ENCODE measurements around the gene CALD1. TPM values are rescaled to one million over a fixed set of nuclear protein-coding genes. Genes with fewer than 3 reads are reported as not detected.

Gene CALD1, protein sequence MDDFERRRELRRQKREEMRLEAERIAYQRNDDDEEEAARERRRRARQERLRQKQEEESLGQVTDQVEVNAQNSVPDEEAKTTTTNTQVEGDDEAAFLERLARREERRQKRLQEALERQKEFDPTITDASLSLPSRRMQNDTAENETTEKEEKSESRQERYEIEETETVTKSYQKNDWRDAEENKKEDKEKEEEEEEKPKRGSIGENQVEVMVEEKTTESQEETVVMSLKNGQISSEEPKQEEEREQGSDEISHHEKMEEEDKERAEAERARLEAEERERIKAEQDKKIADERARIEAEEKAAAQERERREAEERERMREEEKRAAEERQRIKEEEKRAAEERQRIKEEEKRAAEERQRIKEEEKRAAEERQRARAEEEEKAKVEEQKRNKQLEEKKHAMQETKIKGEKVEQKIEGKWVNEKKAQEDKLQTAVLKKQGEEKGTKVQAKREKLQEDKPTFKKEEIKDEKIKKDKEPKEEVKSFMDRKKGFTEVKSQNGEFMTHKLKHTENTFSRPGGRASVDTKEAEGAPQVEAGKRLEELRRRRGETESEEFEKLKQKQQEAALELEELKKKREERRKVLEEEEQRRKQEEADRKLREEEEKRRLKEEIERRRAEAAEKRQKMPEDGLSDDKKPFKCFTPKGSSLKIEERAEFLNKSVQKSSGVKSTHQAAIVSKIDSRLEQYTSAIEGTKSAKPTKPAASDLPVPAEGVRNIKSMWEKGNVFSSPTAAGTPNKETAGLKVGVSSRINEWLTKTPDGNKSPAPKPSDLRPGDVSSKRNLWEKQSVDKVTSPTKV
- 352 TPM for total RNA-seq

DNA sequence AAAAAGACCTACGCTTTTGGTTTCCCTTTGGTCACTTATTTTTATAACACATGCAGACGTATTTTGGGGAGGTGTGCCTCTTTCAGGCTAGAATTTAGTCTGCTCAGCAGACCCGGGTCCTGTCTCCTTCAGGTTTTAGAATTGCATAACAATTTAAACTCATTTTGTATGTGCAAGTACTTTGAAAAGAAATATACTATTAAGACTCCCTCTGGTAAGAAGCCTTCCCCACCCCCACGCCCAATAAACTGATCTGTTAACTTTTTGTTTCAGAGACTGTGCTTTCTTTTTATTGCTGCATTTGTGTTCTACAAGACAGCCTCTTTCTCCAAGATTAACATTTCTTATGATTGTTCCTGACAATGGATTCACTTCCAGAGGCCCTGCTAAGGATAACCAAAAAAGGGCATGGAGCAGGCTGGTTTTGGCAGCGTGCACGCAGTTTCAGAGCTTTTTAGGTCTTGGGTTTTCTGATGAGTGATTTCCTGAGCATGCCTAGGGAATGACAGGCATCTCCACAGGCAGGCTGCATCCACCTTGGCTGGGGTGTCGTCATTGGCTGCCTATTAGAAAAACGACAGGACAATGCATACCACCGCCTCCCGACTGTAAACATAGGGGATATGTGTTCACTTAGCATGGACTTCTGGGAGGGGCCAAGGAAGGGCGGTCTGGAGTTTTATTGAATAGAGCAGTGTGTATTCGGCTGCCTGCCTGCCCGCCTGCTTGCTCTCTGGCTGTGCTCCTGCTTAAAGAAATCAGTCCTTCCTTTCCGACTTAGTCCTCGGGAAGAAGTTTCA, at the start of gene CALD1:
Gene CALD1, plus strand, starts transcription at position 694 of the 800 bp plus-strand sequence. CDS start 88,100 bp downstream, outside the sequence.
- peak within 1 kb of the TSS; percentile 69 to 73 for H3K4me3 ChIP-seq
- intact Hi-C loops (cut with DNase I), result loop anchor here (1.0 to 5.0 kb wide), 3 partner anchors 48 to 87 kb away; no protein-coding TSS in a partner anchor
- TF ChIP-seq, protein P1, sequence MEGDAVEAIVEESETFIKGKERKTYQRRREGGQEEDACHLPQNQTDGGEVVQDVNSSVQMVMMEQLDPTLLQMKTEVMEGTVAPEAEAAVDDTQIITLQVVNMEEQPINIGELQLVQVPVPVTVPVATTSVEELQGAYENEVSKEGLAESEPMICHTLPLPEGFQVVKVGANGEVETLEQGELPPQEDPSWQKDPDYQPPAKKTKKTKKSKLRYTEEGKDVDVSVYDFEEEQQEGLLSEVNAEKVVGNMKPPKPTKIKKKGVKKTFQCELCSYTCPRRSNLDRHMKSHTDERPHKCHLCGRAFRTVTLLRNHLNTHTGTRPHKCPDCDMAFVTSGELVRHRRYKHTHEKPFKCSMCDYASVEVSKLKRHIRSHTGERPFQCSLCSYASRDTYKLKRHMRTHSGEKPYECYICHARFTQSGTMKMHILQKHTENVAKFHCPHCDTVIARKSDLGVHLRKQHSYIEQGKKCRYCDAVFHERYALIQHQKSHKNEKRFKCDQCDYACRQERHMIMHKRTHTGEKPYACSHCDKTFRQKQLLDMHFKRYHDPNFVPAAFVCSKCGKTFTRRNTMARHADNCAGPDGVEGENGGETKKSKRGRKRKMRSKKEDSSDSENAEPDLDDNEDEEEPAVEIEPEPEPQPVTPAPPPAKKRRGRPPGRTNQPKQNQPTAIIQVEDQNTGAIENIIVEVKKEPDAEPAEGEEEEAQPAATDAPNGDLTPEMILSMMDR (IDR thresholded peaks at IDR 0.05), result no peak
- peak; percentile 74 to 97 for DNase-seq (ENCODE audit: low spot score in 2 of 2)
- H3K27ac ChIP-seq, result peak within 1 kb of the TSS; percentile 82 to 94
- no peaks in the 10 kb centered on the region for H3K27me3 ChIP-seq
- H3K36me3 ChIP-seq, result no peaks in the 10 kb centered on the region
- no peaks in the 10 kb centered on the region for H3K9me3 ChIP-seq
- peaks cover 4 to 15% of the 10 kb centered on the region in 2 donors for H3K4me1 ChIP-seq

DNA sequence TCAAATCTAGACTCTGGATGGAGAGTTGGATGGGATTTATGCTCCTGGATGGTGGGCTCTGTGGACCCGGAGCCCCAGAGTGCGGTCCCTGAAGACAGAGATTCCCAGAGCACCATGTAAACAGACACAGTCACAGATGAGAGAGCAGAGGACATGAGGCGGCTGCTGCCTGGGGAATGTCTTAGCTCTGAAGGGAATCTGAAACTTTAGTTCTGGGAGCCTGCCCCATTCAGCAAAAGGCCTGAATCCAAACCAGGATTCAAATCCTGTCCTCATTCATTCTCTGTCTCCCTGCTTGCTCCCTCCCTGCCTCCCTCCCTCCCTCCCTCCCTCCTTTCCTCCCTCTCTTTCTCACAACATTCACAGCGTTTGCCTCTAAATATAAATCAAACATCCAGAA, 49.5 kb upstream of the CALD1 start:
- Histone ChIP-seq H3K4me3 (peak overlapping the region; percentile 14 to 19), H3K4me1 (peaks cover 9 to 43% of the 10 kb centered on the region in 2 donors), H3K27ac (peak overlapping the region; percentile 88 to 92), H3K9me3 (no peaks in the 10 kb centered on the region), H3K27me3 (no peaks in the 10 kb centered on the region), H3K36me3 (no peaks in the 10 kb centered on the region)
- TF ChIP-seq, protein P1 (IDR thresholded peaks at IDR 0.05), result no peak
- intact Hi-C loops (cut with DNase I), result loop anchor here (2.0 kb wide), 1 partner anchor 49 kb away; the partner anchor contains the start of gene CALD1
- no peak for DNase-seq (ENCODE audit: low spot score in 2 of 2)

DNA sequence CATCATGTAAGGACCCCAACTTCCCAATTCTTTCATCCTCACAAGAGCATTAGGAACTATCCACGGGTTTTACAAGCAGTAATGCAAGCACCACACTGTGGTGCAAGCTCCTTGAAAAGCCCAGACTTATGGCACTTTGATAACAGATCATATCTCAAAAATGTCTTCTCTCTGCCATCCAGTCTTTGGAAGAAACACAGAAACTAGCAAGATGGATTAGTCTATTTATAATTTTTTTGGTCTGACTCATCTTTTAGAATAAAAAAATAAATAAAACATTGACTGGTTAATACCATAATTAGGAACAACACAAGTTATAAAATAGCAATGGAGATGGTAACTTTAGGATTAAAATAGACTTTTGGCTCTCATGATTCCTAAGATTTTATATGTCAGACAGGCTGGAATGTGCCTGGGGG, 49.0 kb upstream of the CALD1 start:
- intact Hi-C loops (cut with DNase I), result loop anchor here (2.0 kb wide), 1 partner anchor 48 kb away; the partner anchor contains the start of gene CALD1
- peak overlapping the region; percentile 88 to 92 for H3K27ac ChIP-seq
- H3K4me3 ChIP-seq, result peak overlapping the region in 1 of 2 donors; percentile 19
- H3K9me3 ChIP-seq, result no peaks in the 10 kb centered on the region
- peaks cover 9 to 42% of the 10 kb centered on the region in 2 donors for H3K4me1 ChIP-seq
- DNase-seq (ENCODE audit: low spot score in 2 of 2), result no peak
- H3K36me3 ChIP-seq, result no peaks in the 10 kb centered on the region
- no peaks in the 10 kb centered on the region for H3K27me3 ChIP-seq
- TF ChIP-seq, protein P1 (IDR thresholded peaks at IDR 0.05), result no peak

DNA sequence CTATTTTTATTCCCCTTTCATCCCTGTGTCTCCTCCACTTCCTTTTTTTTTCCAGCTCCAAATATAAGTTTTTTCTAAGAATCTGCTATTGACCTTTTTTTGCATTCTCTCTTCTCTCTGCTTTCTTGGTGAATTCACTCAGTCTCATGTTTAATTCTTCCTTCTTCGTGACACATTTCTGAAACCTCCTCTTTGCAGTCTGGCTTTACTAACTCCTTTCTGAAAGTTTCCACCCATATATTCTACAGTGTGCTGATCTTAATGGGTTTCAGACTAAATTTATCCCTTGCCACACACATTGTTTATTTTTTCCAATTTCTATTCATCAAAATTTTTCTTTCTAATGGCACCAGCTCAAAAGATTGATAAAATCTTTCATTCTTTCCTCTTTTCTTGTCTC, 47.8 kb upstream of the CALD1 start:
- Histone ChIP-seq H3K36me3 (no peaks in the 10 kb centered on the region), H3K27ac (peak overlapping the region; percentile 88 to 92), H3K9me3 (no peaks in the 10 kb centered on the region), H3K4me3 (no peak overlapping the region), H3K4me1 (peaks cover 9 to 40% of the 10 kb centered on the region in 2 donors), H3K27me3 (no peaks in the 10 kb centered on the region)
- intact Hi-C loops (cut with DNase I), result loop anchor here (2.0 kb wide), 1 partner anchor 47 kb away; the partner anchor contains the start of gene CALD1
- TF ChIP-seq, protein P1 (IDR thresholded peaks at IDR 0.05), result no peak
- no peak for DNase-seq (ENCODE audit: low spot score in 2 of 2)

DNA sequence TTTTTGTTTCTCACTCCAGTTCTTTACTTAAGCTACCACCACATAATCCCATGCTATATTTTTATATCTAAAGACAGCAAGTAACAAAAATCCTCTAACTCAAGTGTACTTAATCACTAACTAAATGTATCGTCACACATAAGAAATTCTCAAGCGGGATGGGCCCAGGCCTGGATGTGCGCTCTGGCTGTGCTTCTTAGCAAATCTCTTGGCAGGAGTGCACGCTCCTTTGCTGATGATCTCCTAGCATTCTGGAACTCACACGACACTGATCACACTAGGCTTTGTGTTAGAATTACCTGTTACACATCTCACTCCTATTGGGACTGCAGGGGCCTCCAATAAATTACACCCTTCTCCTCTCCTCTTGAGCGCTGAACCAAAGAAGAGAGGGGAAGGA, 46.7 kb upstream of the CALD1 start:
- intact Hi-C loops (cut with DNase I), result no loop called here
- no peak for DNase-seq (ENCODE audit: low spot score in 2 of 2)
- TF ChIP-seq, protein P1 (IDR thresholded peaks at IDR 0.05), result no peak

More for the DNA sequence above, 46.7 kb upstream of the CALD1 start:
- Histone ChIP-seq H3K27me3 (no peaks in the 10 kb centered on the region), H3K9me3 (no peaks in the 10 kb centered on the region), H3K36me3 (no peaks in the 10 kb centered on the region), H3K27ac (peak overlapping the region in 1 of 2 donors; percentile 92), H3K4me1 (peaks cover 9 to 35% of the 10 kb centered on the region in 2 donors), H3K4me3 (no peak overlapping the region)
